Activated B cell treated with CpG ODN at 0.5 μM for 24 hours (primary cell): ENCODE measurements around the gene GPR17. TPM values are rescaled to one million over a fixed set of nuclear protein-coding genes. Genes with fewer than 3 reads are reported as not detected.

Experiments
- ATAC-seq: fragments of 200-7000 bp; cut with Tn5 transposase; one replicate; pipeline ENCODE4 v1.10.0; 2021; ENCODE audit warnings: low read depth, mild to moderate bottlenecking, moderate library complexity
- CTCF ChIA-PET: fragments of 350-600 bp; sonication (Branson Sonifier 250); formaldehyde crosslinking; loops from one replicate; lab custom pipeline; 2021; ENCODE audit warnings: antibody characterized with exemption; lab: Charles Lee
- POLR2A ChIA-PET: fragments of 350-600 bp; sonication (Branson Sonifier 250); formaldehyde crosslinking; loops from one replicate; lab custom pipeline; 2021; ENCODE audit warnings: antibody characterized with exemption; lab: Charles Lee
- DNase-seq: peaks from one replicate; pipeline ENCODE4 v3.0.0; 2022
- H3K27ac Mint-ChIP-seq: one replicate; pipeline ENCODE4 v1.8.0; 2020; ENCODE audit warnings: mixed read lengths
- H3K27me3 Mint-ChIP-seq: one replicate; pipeline ENCODE4 v1.8.0; 2021; ENCODE audit warnings: mixed read lengths
- H3K36me3 Mint-ChIP-seq: one replicate; pipeline ENCODE4 v1.8.0; 2021; ENCODE audit warnings: low read depth, mixed read lengths
- H3K4me1 Mint-ChIP-seq: one replicate; pipeline ENCODE4 v1.8.0; 2021; ENCODE audit warnings: mixed read lengths
- H3K4me3 Mint-ChIP-seq: one replicate; pipeline ENCODE4 v1.8.0; 2020; ENCODE audit warnings: mild to moderate bottlenecking, mixed read lengths
- H3K9me3 Mint-ChIP-seq: one replicate; pipeline ENCODE4 v1.8.0; 2020; ENCODE audit warnings: mixed read lengths
- CTCF ChIP-seq: fragments of 200-600 bp; IDR thresholded peaks from one replicate; pipeline ENCODE4 v1.8.0; 2022; ENCODE audit warnings: antibody characterized with exemption, mild to moderate bottlenecking
- intact Hi-C: fragments of 100-400 bp; cut with micrococcal nuclease; formaldehyde crosslinking; loops from one replicate; pipeline ENCODE4 v1.15.1; 2024
- total RNA-seq: library from RNA; stranded (reverse); gene quantifications from 2 replicates; pipeline ENCODE4 v1.2.3, GENCODE V29; 2022

GPR17 gene
- total RNA-seq = not detected in 2 replicates

GRCh38 chr2:127645395-127646291 lies at the start of gene GPR17:
Gene GPR17, plus strand, starts transcription at chr2:127646153. Its CDS starts 4,583 bp downstream, at chr2:127650736.
- intact Hi-C loops = no loop called here
- ATAC-seq (no peak), DNase-seq (no peak)
- Mint-ChIP-seq H3K4me1 (peaks cover 49% of the 10 kb centered on the region), H3K27me3 (no peaks in the 10 kb centered on the region), H3K27ac (no peak within 1 kb of the TSS), H3K36me3 (no peaks in the 10 kb centered on the region), H3K4me3 (no peak within 1 kb of the TSS), H3K9me3 (no peaks in the 10 kb centered on the region)
- TF ChIP-seq CTCF = no peak
- ChIA-PET CTCF (interaction anchor here (2.9 kb wide), 1 partner anchor 54 kb away, joined by 16 read pairs; no protein-coding TSS in a partner anchor), POLR2A (no interaction called here)

- Mint-ChIP-seq H3K4me1 (peaks cover 25% of the 10 kb centered on the region), H3K27ac (no peak overlapping the region), H3K9me3 (no peaks in the 10 kb centered on the region), H3K4me3 (no peak overlapping the region), H3K27me3 (no peaks in the 10 kb centered on the region), H3K36me3 (no peaks in the 10 kb centered on the region)
- ChIA-PET POLR2A (no interaction called here), CTCF (interaction anchor here (7.1 kb wide), 1 partner anchor 56 kb away, joined by 289 read pairs; no protein-coding TSS in a partner anchor)
- intact Hi-C loops = loop anchor here (10.0 kb wide), 1 partner anchor 258 kb away; the partner anchor contains the start of gene POLR2D
- DNase-seq (no peak), ATAC-seq (no peak)
- TF ChIP-seq CTCF = no peak
These were observed 49.5 kb upstream of the GPR17 start for GRCh38 chr2:127596311-127597045.

GRCh38 chr2:127597046-127597983 lies 48.6 kb upstream of the GPR17 start:
- no peak overlapping the region for H3K4me3 Mint-ChIP-seq
- ATAC-seq = no peak
- no peak for DNase-seq
- ChIA-PET CTCF (no interaction called here), POLR2A (no interaction called here)
- H3K36me3 Mint-ChIP-seq = no peaks in the 10 kb centered on the region
- H3K27ac Mint-ChIP-seq = no peak overlapping the region
- no peak for TF ChIP-seq CTCF
- peaks cover 19% of the 10 kb centered on the region for H3K4me1 Mint-ChIP-seq
- intact Hi-C loops = loop anchor here (10.0 kb wide), 1 partner anchor 257 kb away; the partner anchor contains the start of gene POLR2D
- H3K27me3 Mint-ChIP-seq = no peaks in the 10 kb centered on the region
- H3K9me3 Mint-ChIP-seq = peaks cover 2% of the 10 kb centered on the region

- peaks cover 4% of the 10 kb centered on the region for H3K9me3 Mint-ChIP-seq
- CTCF ChIA-PET = no interaction called here
These were observed 48.0 kb upstream of the GPR17 start for GRCh38 chr2:127597984-127598380.

More at GRCh38 chr2:127597984-127598380, 48.0 kb upstream of the GPR17 start:
- TF ChIP-seq CTCF = no peak
- DNase-seq (no peak), ATAC-seq (no peak)
- intact Hi-C loops = loop anchor here (10.0 kb wide), 1 partner anchor 257 kb away; the partner anchor contains the start of gene POLR2D
- Mint-ChIP-seq H3K27me3 (no peaks in the 10 kb centered on the region), H3K36me3 (peaks cover 1% of the 10 kb centered on the region), H3K4me1 (peaks cover 19% of the 10 kb centered on the region), H3K27ac (no peak overlapping the region), H3K4me3 (no peak overlapping the region)
- POLR2A ChIA-PET = no interaction called here
